ENCODE measurements around the gene FYN.

- TF ChIP-seq, protein P1, sequence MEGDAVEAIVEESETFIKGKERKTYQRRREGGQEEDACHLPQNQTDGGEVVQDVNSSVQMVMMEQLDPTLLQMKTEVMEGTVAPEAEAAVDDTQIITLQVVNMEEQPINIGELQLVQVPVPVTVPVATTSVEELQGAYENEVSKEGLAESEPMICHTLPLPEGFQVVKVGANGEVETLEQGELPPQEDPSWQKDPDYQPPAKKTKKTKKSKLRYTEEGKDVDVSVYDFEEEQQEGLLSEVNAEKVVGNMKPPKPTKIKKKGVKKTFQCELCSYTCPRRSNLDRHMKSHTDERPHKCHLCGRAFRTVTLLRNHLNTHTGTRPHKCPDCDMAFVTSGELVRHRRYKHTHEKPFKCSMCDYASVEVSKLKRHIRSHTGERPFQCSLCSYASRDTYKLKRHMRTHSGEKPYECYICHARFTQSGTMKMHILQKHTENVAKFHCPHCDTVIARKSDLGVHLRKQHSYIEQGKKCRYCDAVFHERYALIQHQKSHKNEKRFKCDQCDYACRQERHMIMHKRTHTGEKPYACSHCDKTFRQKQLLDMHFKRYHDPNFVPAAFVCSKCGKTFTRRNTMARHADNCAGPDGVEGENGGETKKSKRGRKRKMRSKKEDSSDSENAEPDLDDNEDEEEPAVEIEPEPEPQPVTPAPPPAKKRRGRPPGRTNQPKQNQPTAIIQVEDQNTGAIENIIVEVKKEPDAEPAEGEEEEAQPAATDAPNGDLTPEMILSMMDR (IDR thresholded peaks at IDR 0.05; ENCODE audit: low read depth, low read length, poor library complexity, severe bottlenecking) = no peak
- no peak for TF ChIP-seq EZH2phosphoT487 (IDR thresholded peaks at IDR 0.05; ENCODE audit: borderline replicate concordance, low read length)
These were observed 126.3 kb downstream of the FYN start for GRCh38 chr6:111746983-111747382.

Measured in DOHH2 (cell line).